HG03432 (cell line): Measurements from ENCODE around the gene CD74.

Source experiments
- ATAC-seq: cut with Tn5 transposase; IDR thresholded peaks from one replicate; pipeline ENCODE4 v1.9.1; 2021; ENCODE audit warnings: mild to moderate bottlenecking, moderate library complexity; ENCODE audit not compliant: unreplicated experiment

CD74 gene

GRCh38 chr5:150368526-150368925 lies 44.2 kb downstream of the CD74 start:
- no peak for ATAC-seq

- no peak for ATAC-seq
Measured at GRCh38 chr5:150364004-150364403, 48.7 kb downstream of the CD74 start.

- no peak for ATAC-seq
Measured at GRCh38 chr5:150363185-150363584, 49.5 kb downstream of the CD74 start.

GRCh38 chr5:150361301-150361700 lies 51.4 kb downstream of the CD74 start:
- peak; percentile 24 for ATAC-seq

GRCh38 chr5:150358261-150359095 lies 54.2 kb downstream of the CD74 start:
- no peak for ATAC-seq

- peak; percentile 97 for ATAC-seq
Measured at GRCh38 chr5:150357326-150358260, 55.1 kb downstream of the CD74 start, which contains the start of gene TCOF1. TSS of gene TCOF1 (plus strand) at chr5:150357697. CDS start at chr5:150357747, 50 bp downstream.

- ATAC-seq = no peak
Measured at GRCh38 chr5:150356575-150357294, 56.0 kb downstream of the CD74 start.

GRCh38 chr5:150355791-150356190 lies 56.9 kb downstream of the CD74 start:
- no peak for ATAC-seq

GRCh38 chr5:150353032-150353675 lies 59.6 kb downstream of the CD74 start:
- ATAC-seq = no peak

GRCh38 chr5:150352244-150353031 lies 60.3 kb downstream of the CD74 start:
- no peak for ATAC-seq
